K562 (cell line): ENCODE data around the gene MAB21L3. TPM values are rescaled to one million over a fixed set of nuclear protein-coding genes. Genes with fewer than 3 reads are reported as not detected.

Source experiments
- ATAC-seq: fragments of 200-7000 bp; cut with Tn5 transposase; 3 replicates; pipeline ENCODE4 v1.9.1; 2020; ENCODE audit warnings: moderate library complexity
- BruUV-seq: library from RNA; stranded (reverse); fragments of 400-500 nt; replicated peaks from 2 replicates; lab custom pipeline; 2021; lab: Mats Ljungman, UMichigan
- CTCF ChIA-PET: fragments of 300-600 bp; formaldehyde crosslinking; extraction: SDS; loops from one replicate; lab custom pipeline; 2021; ENCODE audit warnings: low intra/inter-chr PET ratio; lab: Yijun Ruan, JAX
- POLR2A ChIA-PET: fragments of 300-600, 350-650 bp; sonication (Branson Sonifier 250); formaldehyde crosslinking; extraction: SDS; loops from one replicate; lab custom pipeline; 2021; ENCODE audit warnings: antibody characterized with exemption, inconsistent platforms; lab: Yijun Ruan, JAX
- DNase-seq, 4 experiments: peaks; one replicate each; pipeline versions ENCODE4 v3.0.0 to v3.0.0-alpha.2; 2011 to 2018; ENCODE audit warnings: low spot score in 3 of 4, mixed read lengths in 3 of 4; ENCODE audit errors: extremely low read depth in 1 of 4
- FAIRE-seq: peaks from 2 replicates; lab custom pipeline; 2011; peaks lifted over from hg19 to GRCh38; lab: Jason Lieb, UNC
- H2AFZ ChIP-seq: 2 replicates; pipeline ENCODE4 v1.6.0; 2011; ENCODE audit warnings: low read depth, low read length, control low read depth, inconsistent platforms
- H3K27ac ChIP-seq: fragments of 200-600 bp; 3 replicates; pipeline ENCODE4 v1.8.0; 2011; ENCODE audit warnings: low read depth, mild to moderate bottlenecking, control low read depth, inconsistent platforms, low read length, moderate library complexity, mixed read lengths; ENCODE audit errors: extremely low read depth
- H3K27me3 ChIP-seq, 2 experiments: fragments of 300-600 bp in 1 of 2; 2 replicates in 1 of 2; 3 replicates in 1 of 2; pipeline versions ENCODE4 v1.6.0 to v1.8.0; 2011; ENCODE audit warnings: inconsistent platforms in 2 of 2, low read length in 2 of 2, mild to moderate bottlenecking in 1 of 2, mixed read lengths in 1 of 2, moderate library complexity in 1 of 2; ENCODE audit not compliant: control insufficient read depth in 2 of 2, insufficient read depth in 2 of 2
- H3K36me3 ChIP-seq: fragments of 300-600 bp; 3 replicates; pipeline ENCODE4 v1.8.0; 2011; ENCODE audit warnings: mild to moderate bottlenecking, low read length, inconsistent platforms; ENCODE audit not compliant: control insufficient read depth, insufficient read depth
- H3K4me1 ChIP-seq, 2 experiments: fragments of 200-600 bp in 1 of 2; replicated peaks in 1 of 2; 2 replicates in 1 of 2; 3 replicates in 1 of 2; pipeline versions ENCODE4 v1.5.1 to v1.8.0; 2011; ENCODE audit warnings: inconsistent platforms in 2 of 2, low read length in 2 of 2, mild to moderate bottlenecking in 1 of 2, mixed read lengths in 1 of 2, moderate library complexity in 1 of 2; ENCODE audit not compliant: control insufficient read depth in 2 of 2, insufficient read depth in 2 of 2
- H3K4me2 ChIP-seq: 2 replicates; pipeline ENCODE4 v1.6.1; 2011; ENCODE audit warnings: low read length, control low read depth, inconsistent platforms, mixed read lengths; ENCODE audit not compliant: insufficient read depth
- H3K4me3 ChIP-seq: fragments of 200-600 bp; sonication (generic), shearing (Covaris generic); 2 replicates; pipeline ENCODE4 v1.5.1; 2016; ENCODE audit warnings: control low read depth, inconsistent platforms
- H3K79me2 ChIP-seq: fragments of 200-600 bp; 3 replicates; pipeline ENCODE4 v1.8.0; 2011; ENCODE audit warnings: low read length, inconsistent platforms; ENCODE audit not compliant: control insufficient read depth, insufficient read depth
- H3K9ac ChIP-seq, 2 experiments: 2 replicates each; pipeline versions ENCODE4 v1.6.0 to v1.6.1; 2011; ENCODE audit warnings: low read depth in 2 of 2, low read length in 2 of 2, control low read depth in 1 of 2, inconsistent platforms in 1 of 2, mild to moderate bottlenecking in 1 of 2, mixed read lengths in 1 of 2; ENCODE audit not compliant: insufficient read depth in 1 of 2
- H3K9me1 ChIP-seq: one replicate; pipeline ENCODE4 v1.6.0; 2011; ENCODE audit warnings: inconsistent platforms, mild to moderate bottlenecking, low read length, moderate library complexity; ENCODE audit not compliant: control insufficient read depth, insufficient read depth
- H3K9me3 ChIP-seq: replicated peaks from 2 replicates; pipeline ENCODE4 v1.5.1; 2011; ENCODE audit warnings: low read depth, low read length, inconsistent platforms; ENCODE audit not compliant: control insufficient read depth, insufficient read depth
- H4K20me1 ChIP-seq: replicated peaks from 2 replicates; pipeline ENCODE4 v1.6.1; 2011; ENCODE audit warnings: low read length, inconsistent platforms, mixed read lengths; ENCODE audit not compliant: control insufficient read depth, insufficient read depth
- HOXB6 ChIP-seq: fragments of 250-450 bp; sonication (Bioruptor Pico); IDR thresholded peaks from 2 replicates; pipeline ENCODE4 v1.5.1; 2022; ENCODE audit warnings: mild to moderate bottlenecking, borderline replicate concordance
- MCM7 ChIP-seq, 2 experiments: fragments of 450-650 bp; IDR thresholded peaks; 2 replicates each; pipeline ENCODE4 v1.6.1; 2016 to 2018
- NCOR1 ChIP-seq: fragments of 450-650 bp; IDR thresholded peaks from 2 replicates; pipeline ENCODE4 v1.6.1; 2016; ENCODE audit warnings: mild to moderate bottlenecking, moderate library complexity
- NFRKB ChIP-seq: fragments of 450-650 bp; IDR thresholded peaks from 2 replicates; pipeline ENCODE4 v1.6.1; 2016; ENCODE audit warnings: low read depth
- NR2C2 ChIP-seq, 2 experiments: fragments of 200-800 bp in 1 of 2; sonication (Bioruptor generic) in 1 of 2; sonication (generic) in 1 of 2; formaldehyde crosslinking in 1 of 2; IDR thresholded peaks; 2 replicates each; pipeline versions ENCODE4 v1.6.1 to v1.8.0; 2016 to 2022; ENCODE audit warnings: mild to moderate bottlenecking in 1 of 2, missing compliant biosample characterization in 1 of 2, missing genetic modification characterization in 1 of 2, missing genetic modification reagents in 1 of 2
- PHF20 ChIP-seq: fragments of 450-650 bp; IDR thresholded peaks from 2 replicates; pipeline ENCODE4 v1.6.1; 2018; ENCODE audit not compliant: partially characterized antibody
- RBM22 ChIP-seq: fragments of 200-400 bp; formaldehyde crosslinking; IDR thresholded peaks from 2 replicates; pipeline ENCODE4 v1.6.1; 2018; ENCODE audit warnings: low read length, low read depth; ENCODE audit not compliant: poor library complexity, severe bottlenecking
- SMAD4 ChIP-seq: fragments of 250-450 bp; sonication (Bioruptor Pico); conservative IDR thresholded peaks from 2 replicates; pipeline ENCODE4 v1.8.0; 2021; ENCODE audit warnings: inconsistent platforms, mild to moderate bottlenecking, moderate library complexity
- SRF ChIP-seq, 2 experiments: fragments of 250-450, 450-650 bp in 1 of 2; sonication (Bioruptor Pico) in 1 of 2; sonication (generic) in 1 of 2; formaldehyde crosslinking; IDR thresholded peaks; 2 replicates each; pipeline versions ENCODE4 v1.5.0 to v1.5.1; 2020 to 2022; ENCODE audit warnings: mild to moderate bottlenecking in 1 of 2, missing genetic modification reagents in 1 of 2
- STAT5B ChIP-seq: fragments of 250-450 bp; sonication (Bioruptor Pico); IDR thresholded peaks from 2 replicates; pipeline ENCODE4 v1.8.0; 2021; ENCODE audit warnings: mild to moderate bottlenecking, inconsistent platforms
- YBX1 ChIP-seq: fragments of 450-650 bp; IDR thresholded peaks from 2 replicates; pipeline ENCODE4 v1.7.1; 2016; ENCODE audit warnings: mild to moderate bottlenecking
- ZNF174 ChIP-seq: fragments of 250-450 bp; sonication (Bioruptor Pico); IDR thresholded peaks from 2 replicates; pipeline ENCODE4 v1.4.0; 2020; ENCODE audit warnings: mild to moderate bottlenecking
- ZNF263 ChIP-seq: sonication (generic); formaldehyde crosslinking; IDR thresholded peaks from 2 replicates; pipeline ENCODE4 v1.8.0; 2022; ENCODE audit warnings: mild to moderate bottlenecking, missing genetic modification reagents, borderline replicate concordance
- WGBS: fragments of 100-300 bp; shearing (Covaris generic); methylation state at CpG from one replicate; pipeline ENCODE4 v1.1.6; 2016; ENCODE audit warnings: low coverage, mixed read lengths; ENCODE audit not compliant: insufficient coverage; ENCODE audit errors: missing lambda C conversion rate; 5-methylcytosine and 5-hydroxymethylcytosine counted together
- in situ Hi-C: fragments of 300-500 bp; cut with MboI; formaldehyde crosslinking; loops from 4 replicates; pipeline ENCODE4 v1.15.0; 2018; ENCODE audit warnings: inconsistent platforms, mixed read lengths
- intact Hi-C: fragments of 100-400 bp; cut with micrococcal nuclease; formaldehyde crosslinking; loops from 2 replicates; pipeline ENCODE4 v1.14.2; 2022
- polyA plus RNA-seq, 8 experiments: library from polyadenylated mRNA; depleted of rRNA in 4 of 8; stranded (reverse) in 5 of 8; unstranded in 3 of 8; fragments of >200 nt; fragmentation: Nextera tagmentation in 2 of 8; fragmentation: Illumina TruSeq in 1 of 8; extraction: Ambion mirVana in 2 of 8; extraction: Trizol in 1 of 8; gene quantifications; 2 replicates each; pipeline versions ENCODE4 v1.2.1 to v1.2.3, GENCODE V29; 2011 to 2014; ENCODE audit warnings: inconsistent platforms in 1 of 8, missing spikeins in 1 of 8
- total RNA-seq, 7 experiments: library from RNA; depleted of rRNA in 6 of 7; stranded (reverse); fragments of >200 nt in 6 of 7; fragmentation: Illumina TruSeq in 2 of 7; extraction: Trizol in 2 of 7; gene quantifications; 2 replicates each; pipeline versions ENCODE4 v1.2.1 to v1.2.3, GENCODE V29; 2011 to 2021; ENCODE audit warnings: low replicate concordance in 1 of 7
- TF ChIP-seq, protein P1 (sequence below), 2 experiments: fragments of 450-650 bp; conservative IDR thresholded peaks; 2 replicates each; pipeline ENCODE4 v1.6.1; 2017; ENCODE audit warnings: mild to moderate bottlenecking in 2 of 2, moderate library complexity in 2 of 2
- TF ChIP-seq, protein P2 (sequence below): sonication (generic); formaldehyde crosslinking; IDR thresholded peaks from 2 replicates; pipeline ENCODE4 v1.8.0; 2022; ENCODE audit warnings: mild to moderate bottlenecking, missing genetic modification reagents, borderline replicate concordance
- TF ChIP-seq, protein P3 (sequence below): fragments of 250-450 bp; sonication (Bioruptor Pico); IDR thresholded peaks from 2 replicates; pipeline ENCODE4 v1.8.0; 2021; ENCODE audit warnings: moderate library complexity, mild to moderate bottlenecking, inconsistent platforms

MAB21L3 gene
- total and polyA plus RNA-seq, 9 of the 15 experiments (the other 6 are each of a cell fraction or from before 2014, with no cell fraction given) = not detected

DNA sequence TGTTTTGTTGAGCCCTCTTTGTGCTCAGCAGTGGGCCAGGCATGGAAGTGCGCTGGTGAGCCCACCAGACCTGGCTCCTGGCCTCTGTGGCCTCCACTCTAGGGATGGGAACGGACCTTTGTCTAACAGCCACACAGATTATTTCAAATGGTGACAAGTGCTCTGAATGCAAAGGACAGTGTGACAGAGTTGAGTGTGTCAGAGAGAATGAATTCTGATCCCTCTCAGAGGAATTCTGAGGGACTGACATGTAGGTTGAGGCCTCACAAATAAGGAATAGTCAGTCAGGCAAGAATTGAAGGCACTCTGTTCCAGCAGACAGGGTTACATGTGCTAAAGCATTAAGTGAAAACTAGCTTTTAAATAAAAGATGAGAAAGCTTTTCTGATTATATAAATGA, 11.3 kb upstream of the MAB21L3 start:
- POLR2A ChIA-PET = interaction anchor here (0.8 to 1.5 kb wide), 2 partner anchors 8 to 22 kb away, joined by 3 to 4 read pairs; no protein-coding TSS in a partner anchor
- DNase-seq (no peak), ATAC-seq (no peak), FAIRE-seq (no peak)
- CTCF ChIA-PET = no interaction called here
- Histone ChIP-seq H4K20me1 (no peaks in the 10 kb centered on the region), H2AFZ (no peak overlapping the region), H3K79me2 (no peaks in the 10 kb centered on the region), H3K4me1 (no peaks in the 10 kb centered on the region), H3K27me3 (peaks cover 0 to 4% of the 10 kb centered on the region in 2 experiments; a peak in 2 of 5 replicates), H3K9ac (0 out of 4 replicates have a peak overlapping the region, but pooled peaks of 1 of the 2 experiments have one; percentile 33), H3K9me1 (no peaks in the 10 kb centered on the region), H3K9me3 (no peaks in the 10 kb centered on the region), H3K27ac (no peak overlapping the region), H3K4me3 (no peak overlapping the region), H3K36me3 (no peaks in the 10 kb centered on the region), H3K4me2 (no peak overlapping the region)
- intact Hi-C loops = no loop called here
- in situ Hi-C loops = no loop called here
- WGBS = 0% methylated on average over 2 of the region's 2 CpGs
- BruUV-seq = no TSS peak
- TF ChIP-seq ZNF263 (CRISPR knock-in tag) (no peak), HOXB6 (no peak), SMAD4 (CRISPR knock-in tag) (no peak), ZNF174 (no peak), YBX1 (no peak), SRF (CRISPR knock-in tag; IDR thresholded peaks at IDR 0.05) (no peak), NCOR1 (no peak), NFRKB (no peak), MCM7 (IDR thresholded peaks at IDR 0.05) (no peak), RBM22 (no peak), NR2C2 (CRISPR knock-in tag; IDR thresholded peaks at IDR 0.05) (no peak), NR2C2 (tag; IDR thresholded peaks at IDR 0.05) (no peak), STAT5B (CRISPR knock-in tag) (no peak), PHF20 (no peak)
- TF ChIP-seq, protein P1, sequence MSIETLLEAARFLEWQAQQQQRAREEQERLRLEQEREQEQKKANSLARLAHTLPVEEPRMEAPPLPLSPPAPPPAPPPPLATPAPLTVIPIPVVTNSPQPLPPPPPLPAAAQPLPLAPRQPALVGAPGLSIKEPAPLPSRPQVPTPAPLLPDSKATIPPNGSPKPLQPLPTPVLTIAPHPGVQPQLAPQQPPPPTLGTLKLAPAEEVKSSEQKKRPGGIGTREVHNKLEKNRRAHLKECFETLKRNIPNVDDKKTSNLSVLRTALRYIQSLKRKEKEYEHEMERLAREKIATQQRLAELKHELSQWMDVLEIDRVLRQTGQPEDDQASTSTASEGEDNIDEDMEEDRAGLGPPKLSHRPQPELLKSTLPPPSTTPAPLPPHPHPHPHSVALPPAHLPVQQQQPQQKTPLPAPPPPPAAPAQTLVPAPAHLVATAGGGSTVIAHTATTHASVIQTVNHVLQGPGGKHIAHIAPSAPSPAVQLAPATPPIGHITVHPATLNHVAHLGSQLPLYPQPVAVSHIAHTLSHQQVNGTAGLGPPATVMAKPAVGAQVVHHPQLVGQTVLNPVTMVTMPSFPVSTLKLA (conservative IDR thresholded peaks at IDR 0.05) = no peak
- TF ChIP-seq, protein P2, sequence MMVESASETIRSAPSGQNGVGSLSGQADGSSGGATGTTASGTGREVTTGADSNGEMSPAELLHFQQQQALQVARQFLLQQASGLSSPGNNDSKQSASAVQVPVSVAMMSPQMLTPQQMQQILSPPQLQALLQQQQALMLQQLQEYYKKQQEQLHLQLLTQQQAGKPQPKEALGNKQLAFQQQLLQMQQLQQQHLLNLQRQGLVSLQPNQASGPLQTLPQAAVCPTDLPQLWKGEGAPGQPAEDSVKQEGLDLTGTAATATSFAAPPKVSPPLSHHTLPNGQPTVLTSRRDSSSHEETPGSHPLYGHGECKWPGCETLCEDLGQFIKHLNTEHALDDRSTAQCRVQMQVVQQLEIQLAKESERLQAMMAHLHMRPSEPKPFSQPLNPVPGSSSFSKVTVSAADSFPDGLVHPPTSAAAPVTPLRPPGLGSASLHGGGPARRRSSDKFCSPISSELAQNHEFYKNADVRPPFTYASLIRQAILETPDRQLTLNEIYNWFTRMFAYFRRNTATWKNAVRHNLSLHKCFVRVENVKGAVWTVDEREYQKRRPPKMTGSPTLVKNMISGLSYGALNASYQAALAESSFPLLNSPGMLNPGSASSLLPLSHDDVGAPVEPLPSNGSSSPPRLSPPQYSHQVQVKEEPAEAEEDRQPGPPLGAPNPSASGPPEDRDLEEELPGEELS (CRISPR knock-in tag) = no peak
- TF ChIP-seq, protein P3, sequence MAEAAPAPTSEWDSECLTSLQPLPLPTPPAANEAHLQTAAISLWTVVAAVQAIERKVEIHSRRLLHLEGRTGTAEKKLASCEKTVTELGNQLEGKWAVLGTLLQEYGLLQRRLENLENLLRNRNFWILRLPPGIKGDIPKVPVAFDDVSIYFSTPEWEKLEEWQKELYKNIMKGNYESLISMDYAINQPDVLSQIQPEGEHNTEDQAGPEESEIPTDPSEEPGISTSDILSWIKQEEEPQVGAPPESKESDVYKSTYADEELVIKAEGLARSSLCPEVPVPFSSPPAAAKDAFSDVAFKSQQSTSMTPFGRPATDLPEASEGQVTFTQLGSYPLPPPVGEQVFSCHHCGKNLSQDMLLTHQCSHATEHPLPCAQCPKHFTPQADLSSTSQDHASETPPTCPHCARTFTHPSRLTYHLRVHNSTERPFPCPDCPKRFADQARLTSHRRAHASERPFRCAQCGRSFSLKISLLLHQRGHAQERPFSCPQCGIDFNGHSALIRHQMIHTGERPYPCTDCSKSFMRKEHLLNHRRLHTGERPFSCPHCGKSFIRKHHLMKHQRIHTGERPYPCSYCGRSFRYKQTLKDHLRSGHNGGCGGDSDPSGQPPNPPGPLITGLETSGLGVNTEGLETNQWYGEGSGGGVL = no peak
